ENCODE measurements around the gene PRRT3.

The PRRT3 gene

DNA sequence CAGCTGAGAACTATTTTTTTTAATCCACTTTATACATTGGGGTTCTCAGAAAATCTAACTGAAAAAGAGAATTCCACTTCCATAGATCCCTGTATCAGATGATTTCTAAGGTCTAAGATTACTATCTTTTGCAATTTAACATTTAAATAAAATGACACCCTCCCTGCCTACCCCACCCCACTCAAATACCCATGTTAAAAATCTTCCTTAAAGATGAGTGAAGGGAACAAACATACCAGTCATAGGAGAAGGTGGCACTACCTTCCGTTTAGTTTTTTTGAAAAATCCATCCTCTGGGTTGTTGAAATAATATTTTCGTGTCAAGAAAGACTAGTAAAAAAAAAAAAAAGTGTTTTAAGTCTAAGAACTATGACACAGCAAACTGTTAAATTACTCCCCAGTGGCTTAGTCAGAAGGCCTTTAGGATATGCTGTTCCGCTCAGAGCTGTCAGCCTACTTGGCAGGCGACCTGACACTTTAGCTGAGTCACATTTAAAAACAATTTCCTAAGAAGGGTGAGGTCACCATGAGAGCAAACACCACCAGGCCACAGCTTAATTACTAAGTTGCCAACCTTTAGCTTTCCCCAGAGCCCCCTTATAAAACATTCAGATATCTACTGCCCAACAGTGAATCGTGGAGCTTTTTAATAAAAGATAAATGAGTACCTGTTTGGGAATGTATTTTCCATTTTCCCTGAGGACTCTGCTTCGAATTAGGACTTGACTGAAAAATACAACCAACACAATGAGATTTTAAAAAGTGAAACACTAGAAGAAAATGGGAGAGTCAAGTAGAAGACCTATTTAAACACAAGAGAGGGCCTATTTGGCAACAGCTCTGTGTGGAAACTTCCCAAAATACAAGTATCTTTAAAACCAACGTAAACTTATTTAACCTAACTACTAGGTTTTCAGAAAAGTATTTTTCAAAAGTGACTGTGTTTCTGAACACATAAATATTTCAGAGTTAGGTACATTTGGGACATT lies 24.8 kb upstream of the PRRT3 start:
- peak; percentile 79 for DNase-seq (ENCODE audit: extremely low read depth, low read depth)
- no peak overlapping the region for H3K4me3 ChIP-seq (replicated peaks; ENCODE audit: low read depth, low read length)
- TF ChIP-seq, protein P1, sequence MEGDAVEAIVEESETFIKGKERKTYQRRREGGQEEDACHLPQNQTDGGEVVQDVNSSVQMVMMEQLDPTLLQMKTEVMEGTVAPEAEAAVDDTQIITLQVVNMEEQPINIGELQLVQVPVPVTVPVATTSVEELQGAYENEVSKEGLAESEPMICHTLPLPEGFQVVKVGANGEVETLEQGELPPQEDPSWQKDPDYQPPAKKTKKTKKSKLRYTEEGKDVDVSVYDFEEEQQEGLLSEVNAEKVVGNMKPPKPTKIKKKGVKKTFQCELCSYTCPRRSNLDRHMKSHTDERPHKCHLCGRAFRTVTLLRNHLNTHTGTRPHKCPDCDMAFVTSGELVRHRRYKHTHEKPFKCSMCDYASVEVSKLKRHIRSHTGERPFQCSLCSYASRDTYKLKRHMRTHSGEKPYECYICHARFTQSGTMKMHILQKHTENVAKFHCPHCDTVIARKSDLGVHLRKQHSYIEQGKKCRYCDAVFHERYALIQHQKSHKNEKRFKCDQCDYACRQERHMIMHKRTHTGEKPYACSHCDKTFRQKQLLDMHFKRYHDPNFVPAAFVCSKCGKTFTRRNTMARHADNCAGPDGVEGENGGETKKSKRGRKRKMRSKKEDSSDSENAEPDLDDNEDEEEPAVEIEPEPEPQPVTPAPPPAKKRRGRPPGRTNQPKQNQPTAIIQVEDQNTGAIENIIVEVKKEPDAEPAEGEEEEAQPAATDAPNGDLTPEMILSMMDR (IDR thresholded peaks at IDR 0.05; ENCODE audit: low read depth, low read length, missing control alignments) = no peak

DNA sequence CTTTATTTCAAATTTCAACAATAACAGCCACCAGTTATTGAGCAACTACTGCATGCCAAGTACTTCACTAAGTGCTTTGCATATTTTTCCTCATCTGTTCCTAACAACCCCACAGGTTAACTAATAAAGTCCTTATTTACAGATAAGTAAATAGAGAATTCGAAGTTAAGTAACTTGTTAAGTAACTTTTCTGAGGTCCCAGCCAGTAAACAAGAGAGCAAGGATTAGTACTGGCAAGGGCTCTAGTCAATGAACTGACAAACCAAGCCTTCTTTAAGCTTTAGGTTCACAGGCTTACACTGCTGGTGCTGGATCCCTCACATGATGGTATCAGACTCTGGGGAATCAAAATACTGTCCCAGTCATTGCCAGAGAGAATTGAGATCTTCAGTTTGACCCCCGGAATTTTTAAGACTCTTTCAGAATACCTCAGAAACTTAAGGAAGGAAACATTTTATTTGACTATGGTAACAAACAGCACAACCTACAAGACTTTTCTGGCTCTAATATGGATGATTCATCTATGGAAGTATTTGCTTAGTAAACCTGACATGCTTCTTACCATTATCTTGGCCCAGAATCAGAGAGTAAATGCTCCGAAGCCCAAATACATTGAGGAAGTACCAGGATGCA lies 17.9 kb upstream of the PRRT3 start:
- TF ChIP-seq, protein P1 (IDR thresholded peaks at IDR 0.05; ENCODE audit: low read depth, low read length, missing control alignments) = no peak
- no peak for DNase-seq (ENCODE audit: extremely low read depth, low read depth)
- no peak overlapping the region for H3K4me3 ChIP-seq (replicated peaks; ENCODE audit: low read depth, low read length)

- H3K4me3 ChIP-seq (replicated peaks; ENCODE audit: low read depth, low read length) = no peak overlapping the region
- TF ChIP-seq, protein P1 (IDR thresholded peaks at IDR 0.05; ENCODE audit: low read depth, low read length, missing control alignments) = no peak
- no peak for DNase-seq (ENCODE audit: extremely low read depth, low read depth)
Measured at GRCh38 chr3:9969632-9970019, 17.4 kb upstream of the PRRT3 start.

DNA sequence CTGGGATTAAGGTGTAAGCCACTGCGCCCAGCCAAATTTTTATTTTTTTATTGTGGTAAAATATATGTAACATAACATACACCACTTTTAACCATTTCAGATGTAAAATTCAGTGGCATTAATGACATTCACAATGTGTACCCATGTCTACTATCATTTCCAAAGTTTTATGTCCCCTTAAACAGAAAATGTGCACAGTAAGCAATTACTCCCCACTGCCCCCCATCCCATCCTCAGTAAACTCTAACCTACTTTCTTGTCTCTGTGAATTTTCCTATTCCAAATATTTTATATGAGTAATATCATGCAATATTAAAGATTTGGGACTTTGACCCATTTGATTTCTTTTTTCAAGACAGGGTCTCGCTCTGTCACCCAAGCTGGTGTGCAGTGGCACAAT lies 14.6 kb upstream of the PRRT3 start:
- no peak overlapping the region for H3K4me3 ChIP-seq (replicated peaks; ENCODE audit: low read depth, low read length)
- TF ChIP-seq, protein P1 (IDR thresholded peaks at IDR 0.05; ENCODE audit: low read depth, low read length, missing control alignments) = no peak
- DNase-seq (ENCODE audit: extremely low read depth, low read depth) = no peak

GRCh38 chr3:9965200-9965875 lies 13.1 kb upstream of the PRRT3 start:
- DNase-seq (ENCODE audit: extremely low read depth, low read depth) = no peak
- TF ChIP-seq, protein P1 (IDR thresholded peaks at IDR 0.05; ENCODE audit: low read depth, low read length, missing control alignments) = no peak
- H3K4me3 ChIP-seq (replicated peaks; ENCODE audit: low read depth, low read length) = no peak overlapping the region

DNA sequence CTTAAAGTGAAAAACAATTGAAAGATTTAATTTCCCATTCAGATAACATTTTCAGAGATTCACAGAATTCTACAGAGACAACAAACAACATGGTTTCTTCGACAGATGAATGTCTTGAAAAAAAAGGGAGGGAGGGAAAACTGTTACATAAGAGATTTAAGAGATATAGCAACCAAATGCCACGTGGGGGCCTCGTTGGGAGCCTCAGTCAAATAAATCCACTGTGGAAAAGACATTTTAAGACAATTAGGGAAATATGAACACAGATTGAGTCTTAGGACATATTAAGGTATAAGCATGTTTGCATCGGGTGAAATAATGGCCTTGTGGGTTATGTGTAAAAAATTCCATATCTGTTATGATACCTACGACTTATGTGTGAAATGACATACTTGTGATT lies 5.0 kb upstream of the PRRT3 start:
- TF ChIP-seq, protein P1 (IDR thresholded peaks at IDR 0.05; ENCODE audit: low read depth, low read length, missing control alignments) = no peak
- DNase-seq (ENCODE audit: extremely low read depth, low read depth) = no peak
- H3K4me3 ChIP-seq (replicated peaks; ENCODE audit: low read depth, low read length) = no peak overlapping the region
